GM21786 (cell line): Measurements from ENCODE around the gene CDC42EP5.
A peak's percentile ranks its signal among the peaks of the same experiment; 100 is the strongest.
"Not testable (repeated sequence)": the region's sequence is repeated elsewhere in the genome, so short reads cannot be mapped to it uniquely, and the experiment has no call there.

Experiments
- ATAC-seq: cut with Tn5 transposase; IDR thresholded peaks from one replicate; pipeline ENCODE4 v1.9.1; 2021; ENCODE audit not compliant: unreplicated experiment

Gene CDC42EP5

DNA sequence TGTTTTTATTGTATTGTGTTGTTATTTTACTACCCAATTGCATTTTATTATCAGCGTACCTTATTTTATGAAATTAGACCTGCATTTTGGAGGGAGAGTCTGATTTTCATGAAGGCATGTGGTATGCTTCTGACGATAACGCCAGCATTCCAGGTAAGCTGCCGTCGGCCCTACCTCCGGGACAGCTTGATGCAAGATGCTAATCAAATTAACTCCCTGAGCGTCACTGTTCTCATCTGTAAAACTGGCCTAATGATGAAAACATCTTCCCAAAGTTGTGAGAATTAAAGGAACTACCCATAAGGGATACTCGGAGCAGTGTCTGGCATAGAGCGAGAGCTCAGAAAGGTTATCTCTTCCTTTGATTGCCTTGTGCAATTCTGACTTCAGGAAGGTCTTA is 16.7 kb upstream of the CDC42EP5 start:
- ATAC-seq, result no peak

DNA sequence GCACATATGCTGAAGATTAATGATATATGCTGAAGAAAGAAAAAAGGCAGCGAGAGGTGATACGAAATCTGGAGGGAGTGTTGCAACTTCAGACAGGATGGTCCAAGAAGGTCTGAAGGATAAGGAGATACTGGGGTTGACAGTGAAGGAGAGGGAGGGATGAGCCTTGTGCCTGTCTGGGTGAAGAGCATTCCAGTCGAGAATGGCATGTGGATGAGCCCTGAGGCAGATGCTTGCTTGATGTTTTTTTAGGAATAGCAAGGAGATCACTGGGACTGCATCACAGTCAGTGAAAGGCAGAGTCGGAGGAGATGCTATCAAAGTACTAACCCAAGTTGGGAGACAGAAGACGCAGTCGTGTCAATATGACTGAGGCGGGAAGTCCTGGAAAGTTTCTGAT is 16.2 kb upstream of the CDC42EP5 start:
- no peak for ATAC-seq

DNA sequence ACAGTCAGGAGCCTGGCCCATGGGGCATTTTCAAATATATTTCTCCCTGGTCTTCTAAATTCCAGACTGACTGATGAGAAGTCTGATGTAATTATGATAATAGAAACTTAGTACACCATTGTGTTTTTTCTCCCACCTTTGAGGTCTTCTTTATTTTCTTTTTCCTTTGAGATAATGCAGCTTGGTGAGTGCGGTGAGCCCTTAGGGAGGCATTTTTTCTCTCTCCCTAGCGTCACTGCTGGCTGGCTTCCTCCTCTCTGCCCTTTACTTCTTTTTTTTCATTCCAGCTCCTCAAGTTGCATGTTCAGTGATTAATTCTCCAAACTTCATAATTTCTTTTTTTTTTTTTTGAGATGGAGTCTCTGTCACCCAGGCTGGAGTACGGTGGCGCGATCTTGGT is 12.8 kb upstream of the CDC42EP5 start:
- no peak for ATAC-seq

DNA sequence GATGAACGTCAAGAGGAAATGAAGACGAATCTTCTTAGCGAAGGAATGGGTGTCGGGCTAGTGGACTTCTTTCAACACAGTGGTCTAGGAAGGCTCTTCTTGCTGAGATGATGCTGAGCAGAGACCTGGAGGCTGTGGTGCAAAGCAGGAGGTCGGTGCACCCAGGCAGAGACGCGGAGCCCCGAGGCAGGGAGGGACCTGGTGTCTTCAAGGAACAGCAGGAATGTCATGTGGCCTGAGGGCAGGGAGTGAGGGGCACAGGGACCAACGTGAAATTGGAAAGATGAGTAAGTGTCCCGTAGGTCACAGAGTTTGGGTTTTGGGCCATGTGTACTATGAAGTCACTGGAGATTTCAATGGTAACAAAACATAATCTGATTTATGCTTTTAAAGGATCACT is 11.4 kb upstream of the CDC42EP5 start:
- no peak for ATAC-seq

DNA sequence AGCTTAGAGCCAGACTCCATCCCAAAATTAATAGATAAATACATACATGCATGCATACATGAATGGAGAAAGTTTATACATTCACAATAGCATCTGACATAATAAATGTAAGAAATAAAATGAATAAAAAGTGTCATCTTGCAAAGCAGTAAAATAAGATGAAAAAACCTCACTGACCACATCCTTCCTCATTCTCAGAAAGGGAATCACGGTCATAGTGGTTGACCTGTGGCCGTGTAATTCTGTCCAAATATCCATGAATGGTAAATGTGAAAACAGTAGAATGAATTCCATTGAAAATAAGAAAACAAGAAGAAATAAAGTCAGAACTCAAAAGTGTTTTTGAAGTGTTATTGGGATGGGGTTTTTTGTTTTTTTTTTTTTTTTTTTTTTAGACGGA is 9.8 kb upstream of the CDC42EP5 start:
- no peak for ATAC-seq

DNA sequence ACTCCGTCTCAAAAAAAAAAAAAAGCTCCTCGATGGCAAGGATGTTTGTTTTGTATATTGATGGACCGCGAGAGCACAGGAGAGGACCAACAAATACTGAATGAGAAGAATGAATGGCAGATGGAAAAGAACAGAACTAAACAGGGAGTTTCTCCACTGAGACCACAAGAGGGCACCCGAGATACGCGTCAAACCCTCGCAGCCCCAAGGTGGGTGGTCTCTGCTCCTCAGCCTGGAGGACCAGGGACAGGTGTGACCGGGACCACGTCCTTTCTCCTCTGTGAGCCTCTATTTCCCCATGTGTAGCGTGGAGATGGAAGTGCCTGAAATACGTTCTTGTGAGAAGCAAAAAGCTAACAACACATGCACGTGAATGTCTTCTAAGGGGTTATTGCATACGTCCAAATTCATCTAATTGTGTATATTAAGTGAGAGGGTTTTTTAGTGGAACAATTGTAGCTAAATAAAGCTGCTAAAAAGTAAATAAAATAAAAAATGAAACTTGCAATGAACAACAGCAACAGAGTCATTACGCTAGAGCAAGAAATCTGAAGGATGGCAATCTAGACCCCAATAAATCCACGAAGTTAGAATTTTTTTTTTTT is 8.3 kb upstream of the CDC42EP5 start:
- no peak for ATAC-seq

DNA sequence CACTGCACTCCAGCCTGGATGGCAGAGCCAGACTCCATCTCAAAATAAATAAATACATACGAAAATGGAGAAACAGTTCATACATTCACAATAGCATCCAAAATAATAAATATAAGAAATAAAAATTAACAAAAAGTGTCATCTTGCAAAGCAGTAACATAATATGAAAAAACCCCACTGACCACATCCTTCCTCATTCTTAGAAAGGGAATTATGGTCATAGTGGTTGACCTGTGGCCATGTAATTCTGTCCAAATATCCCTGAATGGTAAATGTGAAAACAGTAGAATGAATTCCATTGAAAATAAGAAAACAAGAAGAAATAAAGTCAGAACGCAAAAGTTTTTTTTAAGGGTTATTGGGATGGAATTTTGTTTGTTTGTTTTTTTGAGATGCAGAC is 7.0 kb upstream of the CDC42EP5 start:
- ATAC-seq, result no peak

DNA sequence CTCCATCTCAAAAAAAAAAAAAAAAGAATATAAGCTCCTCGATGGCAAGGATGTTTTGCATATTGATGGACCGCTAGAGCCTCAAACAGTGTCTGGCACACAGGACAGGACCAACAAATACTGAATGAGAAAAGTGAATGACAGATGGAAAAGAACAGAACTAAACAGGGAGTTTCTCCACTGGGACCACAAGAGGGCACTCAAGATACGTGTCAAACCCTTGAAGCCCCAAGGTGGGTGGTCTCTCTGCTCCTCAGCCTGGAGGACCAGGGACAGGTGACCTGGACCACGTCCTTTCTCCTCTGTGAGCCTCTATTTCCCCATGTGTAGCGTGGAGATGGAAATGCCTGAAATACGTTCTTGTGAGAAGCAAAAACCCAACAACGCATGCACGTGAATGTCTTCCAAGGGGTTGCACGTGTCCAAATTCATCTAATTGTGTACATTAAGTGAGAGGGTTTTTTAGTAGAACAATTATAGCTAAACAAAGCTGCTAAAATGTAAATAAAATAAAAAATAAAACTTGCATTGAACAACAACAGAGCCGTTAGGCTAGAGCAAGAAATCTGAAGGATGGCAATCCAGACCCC is 5.7 kb upstream of the CDC42EP5 start:
- no peak for ATAC-seq

DNA sequence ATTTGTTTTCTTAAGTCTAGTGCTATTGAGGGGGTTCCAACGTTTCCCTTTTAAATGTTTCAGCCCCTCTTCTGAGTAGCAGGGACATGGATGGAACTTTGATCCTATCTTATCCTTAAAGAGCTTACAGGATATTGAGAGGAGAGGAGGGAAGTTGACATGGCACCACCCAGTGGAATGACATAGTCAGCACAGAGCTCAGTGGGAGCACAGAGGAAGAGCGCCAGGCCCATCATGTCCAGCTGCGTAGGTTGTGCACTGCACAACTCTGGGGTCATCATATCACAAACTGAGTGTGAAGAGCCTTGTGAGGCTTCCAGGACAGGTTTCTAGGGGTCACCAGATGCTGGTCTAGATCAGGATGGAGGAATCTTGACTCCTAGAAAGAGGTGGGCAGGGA is 4.6 kb upstream of the CDC42EP5 start:
- no peak for ATAC-seq

DNA sequence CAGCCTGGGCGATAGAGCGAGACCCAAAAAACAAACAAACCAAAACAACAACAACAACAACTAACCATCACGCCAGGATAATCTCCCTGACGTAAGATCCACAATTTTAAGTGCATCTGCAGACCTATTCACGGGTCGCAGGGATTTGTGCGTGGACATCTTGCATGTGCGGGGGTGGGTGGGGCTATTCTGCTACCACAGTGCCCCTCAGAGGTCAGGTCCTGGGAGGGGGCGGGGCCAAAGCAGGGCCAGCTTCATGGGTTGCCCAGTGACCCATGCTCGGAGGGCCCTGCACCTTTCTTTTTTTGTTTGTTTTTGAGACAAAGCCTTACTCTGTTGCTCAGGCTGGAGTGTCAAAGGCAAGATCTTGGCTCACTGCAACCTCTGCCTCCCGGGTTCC is 2.6 kb upstream of the CDC42EP5 start:
- no peak for ATAC-seq

DNA sequence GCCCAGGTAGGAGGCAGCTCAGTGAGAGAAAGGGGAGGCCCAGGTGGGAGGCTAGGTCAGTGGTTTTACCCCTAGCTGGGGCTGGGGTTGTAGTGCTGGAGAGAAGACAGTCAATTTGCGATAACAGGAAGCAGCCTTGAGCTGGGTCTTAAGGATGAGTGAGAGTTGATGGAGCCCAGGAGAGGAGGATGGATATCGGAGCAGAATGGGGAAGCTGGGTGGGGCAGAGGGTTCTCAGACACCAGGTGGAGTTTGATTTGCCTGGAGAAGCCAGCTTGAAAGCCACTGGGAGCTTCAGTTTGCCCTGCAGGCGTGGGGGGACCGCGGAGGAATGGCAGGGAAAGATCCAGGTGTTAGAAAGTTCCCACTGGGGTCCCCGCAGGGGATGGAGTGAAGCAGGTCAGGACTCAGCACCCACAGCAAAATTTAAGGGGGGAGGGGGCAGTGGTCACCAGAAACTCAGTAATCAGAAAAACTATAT is 836 bp upstream of the CDC42EP5 start:
- ATAC-seq, result no peak

DNA sequence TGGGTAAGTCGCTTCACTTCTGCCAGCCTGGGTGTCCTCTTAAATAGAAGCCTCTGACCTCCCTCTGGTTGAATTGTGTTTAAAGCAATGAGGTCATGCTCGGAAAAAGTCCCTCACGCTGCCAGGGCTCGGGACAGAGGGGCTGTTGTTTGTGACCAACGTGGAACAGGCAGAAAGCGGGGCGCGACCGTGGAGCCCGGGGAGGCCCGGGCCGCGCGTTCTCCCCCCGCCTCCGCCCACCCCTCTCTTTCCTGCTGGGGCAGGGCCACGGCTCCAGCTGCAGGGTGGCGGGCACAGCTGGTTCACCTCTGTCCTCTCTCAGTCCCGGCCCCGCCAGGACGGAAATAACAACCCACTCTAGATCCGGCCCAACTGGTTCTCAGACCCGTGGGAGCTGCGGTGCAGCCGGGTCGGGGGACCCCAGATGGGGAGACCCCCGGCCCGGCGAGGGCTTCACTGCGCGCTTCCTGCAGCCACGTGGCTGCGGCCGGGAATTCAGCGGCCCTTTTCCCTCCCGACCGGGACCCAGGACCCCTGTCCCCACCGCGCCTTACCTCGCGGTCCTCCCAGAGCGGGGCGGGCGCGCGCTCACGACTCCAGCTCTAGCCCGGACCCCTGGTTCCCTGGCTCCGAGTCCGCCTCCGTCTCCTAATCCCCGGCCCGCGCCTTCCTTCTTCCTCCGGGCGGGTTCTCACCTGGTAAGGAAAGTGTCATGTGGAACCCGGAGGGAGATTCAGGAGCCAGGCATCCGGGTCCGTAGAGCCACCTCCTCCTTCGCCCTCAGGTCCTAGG is 1.9 kb downstream of the CDC42EP5 start:
- no peak for ATAC-seq

DNA sequence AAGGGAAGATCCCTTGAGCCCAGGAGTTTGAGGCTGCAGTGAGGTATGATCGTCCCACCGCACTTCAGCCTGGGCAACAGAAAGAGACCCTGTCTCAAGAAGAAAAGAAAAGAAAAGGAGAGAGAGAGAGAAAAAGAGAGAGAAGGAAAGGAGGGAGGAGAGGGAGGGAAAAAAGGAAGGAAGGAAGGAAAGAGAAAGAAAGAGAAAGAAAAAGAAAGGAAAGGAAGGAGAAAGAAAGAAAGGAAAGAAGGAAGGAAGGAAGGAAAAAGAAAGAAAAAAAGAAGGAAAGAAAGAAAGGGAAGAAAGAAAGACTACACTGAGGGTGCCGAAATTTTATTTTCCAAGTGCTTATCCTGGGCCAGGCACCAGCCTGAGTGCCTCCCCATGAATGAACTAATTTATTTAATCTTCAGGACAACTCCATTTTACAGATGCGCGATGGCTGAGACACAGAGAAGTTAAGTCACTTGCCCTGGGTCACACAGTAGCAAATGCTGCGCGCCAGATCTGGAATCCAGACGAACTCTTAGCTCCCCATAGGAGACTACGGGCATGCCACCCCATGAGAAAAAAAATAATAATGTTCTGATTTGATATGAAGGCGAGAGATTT is 2.7 kb downstream of the CDC42EP5 start:
- ATAC-seq, result no peak

DNA sequence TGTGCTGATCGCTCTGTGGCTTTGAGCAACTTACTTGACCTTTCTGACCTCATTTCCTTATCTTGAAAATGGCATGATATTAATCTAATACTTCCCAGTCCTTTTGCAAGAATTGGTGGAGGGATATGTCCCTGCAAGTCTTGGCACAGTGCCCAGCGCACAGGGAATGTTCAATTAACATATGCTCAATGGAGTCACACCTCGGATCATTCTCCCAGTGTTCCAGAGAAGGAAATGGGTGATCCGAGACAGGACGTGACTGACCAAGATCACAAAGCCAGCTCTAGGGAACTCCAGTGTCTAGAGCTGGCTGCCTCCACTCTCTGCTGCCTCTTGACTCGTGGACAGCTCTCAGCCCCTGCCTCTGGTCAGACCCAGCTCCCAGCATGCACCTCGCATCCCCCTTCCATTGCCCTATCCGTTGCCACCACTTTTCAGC is 3.6 kb downstream of the CDC42EP5 start:
- ATAC-seq, result no peak

DNA sequence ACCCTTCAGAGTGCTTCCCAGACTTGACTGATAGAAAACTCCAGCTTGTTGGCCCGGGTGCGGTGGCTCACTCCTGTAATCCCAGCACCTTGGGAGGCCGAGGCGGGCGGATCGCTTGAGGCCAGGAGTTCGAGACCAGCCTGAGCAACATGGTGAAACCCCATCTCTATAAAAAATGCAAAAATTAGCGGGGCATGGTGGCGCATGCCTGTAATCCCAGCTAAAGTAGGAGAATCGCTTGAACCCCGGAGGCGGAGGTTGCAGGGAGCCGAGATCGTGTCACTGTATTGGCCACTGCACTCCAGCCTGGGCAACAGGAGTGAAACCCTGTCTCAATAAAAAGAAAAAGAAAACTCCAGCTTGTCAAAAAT is 7.0 kb downstream of the CDC42EP5 start:
- ATAC-seq, result not testable (repeated sequence)

DNA sequence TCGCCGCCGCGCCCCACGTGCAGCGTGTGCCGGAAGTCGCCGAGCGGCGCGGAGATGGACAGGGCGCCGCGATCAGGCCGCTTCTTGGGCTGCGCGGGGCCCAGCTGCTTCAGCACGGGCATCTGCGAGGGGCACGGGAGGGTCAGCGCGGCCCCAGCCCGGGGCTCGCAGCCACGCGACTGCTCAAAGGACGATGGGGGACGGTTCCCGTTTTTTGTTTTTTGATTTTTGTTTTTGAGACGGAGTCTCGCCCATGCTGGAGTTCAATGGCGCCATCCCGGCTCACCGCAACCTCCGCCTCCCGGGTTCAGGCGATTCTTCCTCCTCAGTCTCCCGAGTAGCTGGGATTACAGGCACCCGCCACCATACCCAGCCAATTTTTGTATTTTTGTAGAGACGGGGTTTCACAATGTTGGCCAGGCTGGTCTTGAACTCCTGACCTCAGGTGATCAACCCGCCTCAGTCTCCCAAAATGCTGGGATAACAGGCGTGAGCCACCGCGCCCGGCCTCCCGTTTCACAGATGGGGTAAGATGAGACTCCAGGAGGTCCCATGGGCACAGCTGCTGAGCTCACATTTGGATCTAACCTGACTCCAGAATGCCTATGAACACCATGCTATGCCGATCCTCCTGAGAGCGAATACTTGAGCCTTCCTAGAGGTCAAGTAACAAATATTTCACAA is 7.5 kb downstream of the CDC42EP5 start:
- ATAC-seq, result no peak

DNA sequence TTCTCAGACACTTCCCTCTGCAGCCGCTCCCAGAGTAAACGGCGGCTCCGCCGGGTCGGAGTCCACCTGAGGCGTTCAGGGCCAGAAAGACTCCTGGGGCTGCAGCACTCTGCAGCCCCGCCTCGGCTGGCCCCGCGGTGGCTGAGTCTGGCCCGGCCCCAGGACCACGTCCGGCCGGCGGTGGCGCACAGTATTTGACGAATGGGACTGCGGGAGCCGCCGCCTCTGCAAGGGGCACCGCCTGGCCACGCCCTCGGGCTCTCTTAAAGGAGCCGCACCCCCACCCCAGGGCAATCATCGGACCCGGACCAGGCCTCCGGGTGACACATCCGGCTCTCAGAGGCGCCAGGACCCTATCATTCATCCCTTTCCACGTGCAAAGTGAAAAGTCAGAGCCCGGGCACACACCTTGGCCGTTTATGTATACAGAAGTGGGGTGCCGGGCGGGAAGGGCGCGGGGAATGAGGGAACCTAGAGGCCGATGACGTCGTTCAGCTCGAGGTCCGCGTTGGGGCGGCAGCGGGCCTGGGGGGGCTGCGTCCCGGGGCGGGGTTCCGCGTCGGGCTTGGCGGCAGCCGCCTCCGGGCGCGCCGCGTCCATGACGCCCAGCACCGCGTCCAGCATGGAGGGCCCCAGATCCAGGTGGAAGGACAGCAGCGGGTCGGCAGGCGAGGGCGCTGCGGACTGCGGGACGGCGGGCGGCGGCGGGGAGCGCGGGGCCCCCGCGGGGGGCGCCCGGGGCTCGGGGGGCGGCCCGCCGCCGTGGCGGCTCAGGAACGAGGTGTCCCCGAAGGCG is 8.3 kb downstream of the CDC42EP5 start:
- ATAC-seq, result peak; percentile 37

DNA sequence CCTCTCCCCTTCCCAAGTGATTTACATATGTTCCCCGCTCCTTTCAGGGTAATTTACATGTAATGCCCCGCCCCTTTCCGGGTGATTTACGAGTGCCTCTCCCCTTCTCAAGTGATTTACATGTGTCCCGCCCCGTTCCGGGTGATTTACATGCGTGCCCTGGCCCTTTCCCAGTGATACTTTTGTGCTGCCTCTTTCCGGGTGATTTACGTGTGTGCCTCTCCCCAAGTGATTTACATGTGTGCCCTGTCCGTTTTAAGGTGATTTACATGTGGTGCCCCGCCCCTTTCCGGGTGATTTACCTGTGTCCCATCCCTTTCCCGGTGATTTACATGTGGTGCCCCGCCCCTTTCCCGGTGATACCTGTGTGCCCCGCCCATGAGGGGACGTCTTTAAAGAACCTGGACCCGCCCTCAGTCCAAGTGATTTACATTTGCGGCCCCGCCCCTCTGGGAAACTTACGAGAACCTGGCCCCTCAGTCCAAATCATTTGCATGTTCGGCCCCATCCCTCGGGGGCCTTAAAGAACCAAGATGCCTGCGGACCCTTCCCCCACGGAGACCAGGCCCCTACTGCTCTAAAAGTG is 9.0 kb downstream of the CDC42EP5 start:
- peak; percentile 52 for ATAC-seq

DNA sequence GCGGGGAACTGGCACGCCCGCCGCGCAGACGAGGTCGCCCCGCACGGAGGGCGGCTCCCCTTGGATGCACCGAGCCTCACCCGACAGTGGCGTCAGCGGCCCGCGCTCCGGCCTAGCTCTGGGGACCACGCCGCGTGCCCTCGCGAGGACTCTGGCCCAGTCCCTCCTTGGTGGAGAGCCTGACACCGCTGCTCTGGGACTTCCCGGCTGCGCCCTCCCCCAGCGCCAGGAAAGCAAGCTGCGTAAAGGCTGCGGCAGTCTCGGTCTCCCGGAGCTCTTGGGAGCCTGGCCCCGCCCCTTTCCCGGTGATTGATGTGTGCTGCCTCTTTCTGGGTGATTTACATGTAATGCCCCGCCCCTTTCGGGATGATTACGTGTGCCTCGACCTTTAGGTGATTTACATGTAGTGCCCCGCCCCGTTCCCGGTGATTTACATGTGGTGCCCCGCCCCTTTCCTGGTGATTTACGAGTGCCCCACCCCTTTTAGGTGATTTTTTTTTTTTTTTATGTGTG is 9.5 kb downstream of the CDC42EP5 start, which contains the start of gene LENG9:
LENG9 (minus strand) TSS at position 248 of the 513 bp plus-strand sequence. CDS start 252 bp downstream, outside the sequence.
- peak; percentile 57 for ATAC-seq
